WI38 (cell line): ENCODE measurements around the gene SCP2.

ENCODE experiments used
- H3K4me3 ChIP-seq: 2 replicates; pipeline ENCODE4 v1.5.1; 2011; ENCODE audit warnings: low read depth, mild to moderate bottlenecking, control low read depth, low read length
- CTCF ChIP-seq: IDR thresholded peaks from 2 replicates; pipeline ENCODE4 v1.5.1; 2012; ENCODE audit warnings: low read depth, mild to moderate bottlenecking, control low read depth, low read length

SCP2 gene

GRCh38 chr1:52911541-52911940, 15.5 kb upstream of the SCP2 start:
- H3K4me3 ChIP-seq = no peak overlapping the region
- no peak for TF ChIP-seq CTCF

GRCh38 chr1:52913014-52913413, 14.1 kb upstream of the SCP2 start:
- no peak overlapping the region for H3K4me3 ChIP-seq
- no peak for TF ChIP-seq CTCF

GRCh38 chr1:52913537-52913936, 13.5 kb upstream of the SCP2 start:
- TF ChIP-seq CTCF = no peak
- H3K4me3 ChIP-seq = no peak overlapping the region

- H3K4me3 ChIP-seq = no peak overlapping the region
- TF ChIP-seq CTCF = no peak
Measured at GRCh38 chr1:52914463-52914862, 12.6 kb upstream of the SCP2 start.

- no peak for TF ChIP-seq CTCF
- H3K4me3 ChIP-seq = no peak overlapping the region
Measured at GRCh38 chr1:52915211-52915854, 11.7 kb upstream of the SCP2 start.

DNA sequence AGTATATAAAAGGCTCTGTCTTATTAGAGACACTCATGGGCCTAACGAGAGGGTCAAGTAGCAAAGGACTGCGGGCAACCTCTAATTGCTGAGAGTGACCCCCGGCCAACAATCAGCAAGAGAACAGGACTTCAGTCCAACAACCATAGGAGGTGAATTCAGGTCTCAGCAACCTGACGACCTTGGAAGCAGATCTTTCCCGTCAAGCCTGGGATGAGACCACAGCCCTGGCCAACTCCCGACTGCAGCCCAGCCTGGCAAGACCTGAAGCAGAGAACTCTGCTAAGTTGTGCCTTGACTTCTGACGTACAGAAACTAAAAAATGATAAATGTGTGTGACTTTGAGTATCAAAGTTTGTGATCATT, 11.2 kb upstream of the SCP2 start:
- no peak for TF ChIP-seq CTCF
- no peak overlapping the region for H3K4me3 ChIP-seq

- TF ChIP-seq CTCF = no peak
- H3K4me3 ChIP-seq = no peak overlapping the region
Measured at GRCh38 chr1:52916241-52916975, 10.7 kb upstream of the SCP2 start.
